Measurements from ENCODE around the gene FHIT. TPM values are rescaled to one million over a fixed set of nuclear protein-coding genes. Genes with fewer than 3 reads are reported as not detected.
A peak's percentile ranks its signal among the peaks of the same experiment; 100 is the strongest.

The FHIT gene
- total RNA-seq (2012; rRNA removed) = not detected in 2 replicates
- 0.07 TPM in 1 of 2 replicates, not detected in the other for polyA plus RNA-seq (2012; rRNA removed)
- polyA plus RNA-seq (2012; cell fraction: cytosol; rRNA removed) = 0.04 TPM in 1 of 2 replicates, not detected in the other
- polyA plus RNA-seq (2012; cell fraction: nucleus; rRNA removed; ENCODE audit: low replicate concordance) = 0.07 and 0.08 TPM in 2 replicates
- Bru-seq, nascent RNA = percentile 16 among the genes with signal in this experiment
- BruChase-seq, experiment 1, labeled RNA remaining after a 6-hour chase = percentile 19 among the genes with signal in this experiment
- percentile 23 among the genes with signal in this experiment for BruChase-seq, experiment 2, labeled RNA remaining after a 2-hour chase
- long read RNA-seq = 0 reads

DNA sequence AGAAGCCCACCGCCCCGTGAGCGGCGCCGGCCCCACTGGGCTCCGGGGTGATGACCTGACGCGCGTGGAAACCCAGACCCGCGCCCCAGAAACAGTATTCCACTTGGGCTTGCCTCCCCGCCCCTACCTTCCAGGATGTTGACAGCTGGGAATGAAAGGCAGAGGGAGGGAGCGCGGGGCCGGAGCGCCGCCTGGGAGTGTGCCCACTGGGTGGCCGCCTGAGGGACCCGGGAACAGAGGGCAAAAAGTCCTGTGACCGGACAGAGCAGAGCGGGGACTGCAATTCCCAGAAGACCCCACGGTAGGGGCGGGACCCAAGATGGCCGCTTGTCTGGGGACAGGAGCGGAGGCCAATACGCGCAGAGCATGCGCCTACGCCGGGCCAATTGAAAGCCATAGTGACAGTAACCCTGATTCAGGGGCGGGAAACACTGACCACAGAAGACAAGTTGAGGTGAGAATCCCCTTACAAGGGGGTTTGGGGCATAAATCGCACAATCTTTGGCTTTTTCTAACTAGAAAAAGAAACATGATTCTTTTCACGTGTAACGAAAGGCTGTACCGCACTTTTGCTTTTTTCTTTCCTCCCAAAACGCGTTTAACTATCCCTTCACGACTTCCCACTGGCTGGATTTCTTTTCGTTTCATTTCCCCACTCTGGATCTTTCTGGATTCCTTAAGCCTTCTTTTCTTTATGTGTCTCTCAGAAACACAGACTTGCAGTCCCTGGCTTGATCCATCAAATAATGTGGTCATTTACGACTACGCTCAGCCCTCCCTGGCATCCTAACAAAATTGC, at the start of gene FHIT:
Gene FHIT (minus strand): TSS at position 279 of the 799 bp plus-strand sequence.
- Histone ChIP-seq H4K8ac (ENCODE audit: low read depth in 2 of 2, low read length in 2 of 2) (peak within 1 kb of the TSS; percentile 59 to 78), H3K27me3 (ENCODE audit: control insufficient read depth, insufficient read depth, low read length) (no peaks in the 10 kb centered on the region; the same call in 1 of the 2 replicates), H4K20me1 (ENCODE audit: insufficient read depth, low read length) (no peaks in the 10 kb centered on the region), H3K4ac (ENCODE audit: low read depth, low read length) (0 out of 2 replicates have a peak within 1 kb of the TSS, but pooled peaks have one; percentile 3), H2AK9ac (replicated peaks; ENCODE audit: low read depth, low read length, poor library complexity) (peak within 1 kb of the TSS; percentile 57), H2BK5ac (ENCODE audit: low read depth, low read length, poor library complexity, severe bottlenecking) (no peak within 1 kb of the TSS), H3K14ac (replicated peaks; ENCODE audit: low read depth, low read length) (no peak within 1 kb of the TSS), H2BK20ac (ENCODE audit: low read depth, low read length) (no peak within 1 kb of the TSS), H3K56ac (ENCODE audit: extremely low read depth, insufficient read depth, low read length) (peak within 1 kb of the TSS; percentile 78; the same call in 1 of the 2 replicates), H3K4me1 (ENCODE audit: control insufficient read depth, insufficient read depth, low read length) (no peaks in the 10 kb centered on the region), H3K36me3 (ENCODE audit: control insufficient read depth, insufficient read depth, low read length) (no peaks in the 10 kb centered on the region), H2BK120ac (ENCODE audit: low read depth, low read length) (no peak within 1 kb of the TSS), H3K9me3 (ENCODE audit: control insufficient read depth, insufficient read depth, low read length) (no peaks in the 10 kb centered on the region), H2AK5ac (ENCODE audit: low read depth, low read length) (no peak within 1 kb of the TSS), H3K9me1 (ENCODE audit: insufficient read depth, low read length) (no peaks in the 10 kb centered on the region; the same call in 1 of the 2 replicates), H3K4me3 (ENCODE audit: insufficient read depth, low read depth, low read length) (peak within 1 kb of the TSS; percentile 62), H3K27ac (ENCODE audit: insufficient read depth, low read length) (no peak within 1 kb of the TSS; the same call in 1 of the 2 replicates), H3K9ac (ENCODE audit: low read depth, low read length) (peak within 1 kb of the TSS; percentile 81), H4K91ac (ENCODE audit: insufficient read depth, low read depth, low read length) (no peak within 1 kb of the TSS), H3K18ac (ENCODE audit: low read depth, low read length) (no peak within 1 kb of the TSS), H3K23ac (ENCODE audit: low read depth, low read length) (no peak within 1 kb of the TSS), H2BK15ac (ENCODE audit: low read depth, low read length) (no peak within 1 kb of the TSS), H3K79me1 (ENCODE audit: low read depth in 1 of 2, low read length in 2 of 2) (no peaks in the 10 kb centered on the region), H2AFZ (replicated peaks; ENCODE audit: low read length, poor library complexity) (peak within 1 kb of the TSS; percentile 98), H3K4me2 (ENCODE audit: low read depth, low read length) (peak within 1 kb of the TSS; percentile 93), H4K5ac (ENCODE audit: low read depth, low read length) (peak within 1 kb of the TSS; percentile 27; the same call in 1 of the 2 replicates)
- peak; percentile 87 for DNase-seq
- dilution Hi-C loops (cut with HindIII; ENCODE audit: low sequenced_read_pairs, unreplicated experiment) (no loop called here), in situ Hi-C loops (cut with MboI; ENCODE audit: low sequenced_read_pairs) (no loop called here), intact Hi-C loops (cut with micrococcal nuclease) (loop anchor here (2.0 kb wide), 2 partner anchors 311 to 937 kb away; no protein-coding TSS in a partner anchor)
- TF ChIP-seq FOS (IDR thresholded peaks at IDR 0.05; ENCODE audit: low read depth, low read length) (peak; percentile 49; the same call in 1 of the 2 replicates), BHLHE40 (IDR thresholded peaks at IDR 0.05; ENCODE audit: low read depth, low read length) (no peak), POLR2A (IDR thresholded peaks at IDR 0.05; ENCODE audit: low read depth, low read length) (no peak), CTCF (conservative IDR thresholded peaks at IDR 0.05; ENCODE audit: low read depth, low read length) (no peak), CHD1 (IDR thresholded peaks at IDR 0.05; ENCODE audit: low read depth, low read length) (no peak), CEBPB (IDR thresholded peaks at IDR 0.05; ENCODE audit: low read depth, low read length) (no peak), RFX5 (IDR thresholded peaks at IDR 0.05; ENCODE audit: low read depth, low read length) (no peak), MXI1 (IDR thresholded peaks at IDR 0.05; ENCODE audit: borderline replicate concordance, low read depth, low read length) (no peak)
- TF ChIP-seq, protein P1, sequence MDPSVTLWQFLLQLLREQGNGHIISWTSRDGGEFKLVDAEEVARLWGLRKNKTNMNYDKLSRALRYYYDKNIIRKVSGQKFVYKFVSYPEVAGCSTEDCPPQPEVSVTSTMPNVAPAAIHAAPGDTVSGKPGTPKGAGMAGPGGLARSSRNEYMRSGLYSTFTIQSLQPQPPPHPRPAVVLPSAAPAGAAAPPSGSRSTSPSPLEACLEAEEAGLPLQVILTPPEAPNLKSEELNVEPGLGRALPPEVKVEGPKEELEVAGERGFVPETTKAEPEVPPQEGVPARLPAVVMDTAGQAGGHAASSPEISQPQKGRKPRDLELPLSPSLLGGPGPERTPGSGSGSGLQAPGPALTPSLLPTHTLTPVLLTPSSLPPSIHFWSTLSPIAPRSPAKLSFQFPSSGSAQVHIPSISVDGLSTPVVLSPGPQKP (IDR thresholded peaks at IDR 0.05; ENCODE audit: borderline replicate concordance, low read depth, low read length) = no peak
- TF ChIP-seq, protein P2, sequence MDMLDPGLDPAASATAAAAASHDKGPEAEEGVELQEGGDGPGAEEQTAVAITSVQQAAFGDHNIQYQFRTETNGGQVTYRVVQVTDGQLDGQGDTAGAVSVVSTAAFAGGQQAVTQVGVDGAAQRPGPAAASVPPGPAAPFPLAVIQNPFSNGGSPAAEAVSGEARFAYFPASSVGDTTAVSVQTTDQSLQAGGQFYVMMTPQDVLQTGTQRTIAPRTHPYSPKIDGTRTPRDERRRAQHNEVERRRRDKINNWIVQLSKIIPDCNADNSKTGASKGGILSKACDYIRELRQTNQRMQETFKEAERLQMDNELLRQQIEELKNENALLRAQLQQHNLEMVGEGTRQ (IDR thresholded peaks at IDR 0.05; ENCODE audit: low read depth, low read length) = peak; percentile 57; the same call in 1 of the 2 replicates
- POLR2A ChIA-PET (ENCODE audit: unreplicated experiment) = no interaction called here
- ATAC-seq (ENCODE audit: low read depth) = peak; percentile 100
- BruUV-seq (replicated peaks) = no TSS peak
- CTCF ChIA-PET = no interaction called here
- 2% methylated on average over 22 of the region's 41 CpGs; no CpG with 5 or more reads in 1 of the 2 experiments for WGBS, 2 experiments (ENCODE audit: extremely low coverage in 2 of 2, insufficient read length in 1 of 2)
